Smooth muscle cell (in vitro differentiated cells): ENCODE results near the gene EXOC5. TPM values are rescaled to one million over a fixed set of nuclear protein-coding genes. Genes with fewer than 3 reads are reported as not detected.
"Not testable (repeated sequence)": the region's sequence is repeated elsewhere in the genome, so short reads cannot be mapped to it uniquely, and the experiment has no call there.

Experiments used
- DNase-seq: peaks from one replicate; lab custom pipeline; 2025; ENCODE audit not compliant: unreplicated experiment; lab: John Stamatoyannopoulos, UW
- H2AFZ ChIP-seq: fragments of 200-600 bp; sonication (generic); 2 replicates; pipeline ENCODE4 v1.6.0; 2016; ENCODE audit warnings: antibody characterized with exemption, low read depth, mild to moderate bottlenecking
- H3F3A ChIP-seq: fragments of 200-600 bp; sonication (generic); 2 replicates; pipeline ENCODE4 v1.6.0; 2017; ENCODE audit warnings: antibody characterized with exemption, low read depth
- H3K27ac ChIP-seq: fragments of 200-600 bp; sonication (generic); 2 replicates; pipeline ENCODE4 v1.5.1; 2016; ENCODE audit warnings: low read depth, mild to moderate bottlenecking
- H3K27me3 ChIP-seq: fragments of 200-600 bp; sonication (generic); 2 replicates; pipeline ENCODE4 v1.6.1; 2016; ENCODE audit warnings: low read depth, mild to moderate bottlenecking
- H3K36me3 ChIP-seq: fragments of 200-600 bp; sonication (generic); 2 replicates; pipeline ENCODE4 v1.5.1; 2016; ENCODE audit warnings: low read depth
- H3K4me1 ChIP-seq: fragments of 200-600 bp; sonication (generic); 2 replicates; pipeline ENCODE4 v1.5.1; 2016; ENCODE audit warnings: low read depth
- H3K4me2 ChIP-seq: fragments of 200-600 bp; sonication (generic); 2 replicates; pipeline ENCODE4 v1.6.0; 2016; ENCODE audit warnings: mild to moderate bottlenecking
- H3K4me3 ChIP-seq: fragments of 200-600 bp; sonication (generic); 2 replicates; pipeline ENCODE4 v1.5.1; 2016; ENCODE audit warnings: mild to moderate bottlenecking
- H3K79me2 ChIP-seq: fragments of 200-600 bp; sonication (generic); 2 replicates; pipeline ENCODE4 v1.6.0; 2016; ENCODE audit warnings: low read depth, mild to moderate bottlenecking
- H3K9ac ChIP-seq: fragments of 200-600 bp; sonication (generic); 2 replicates; pipeline ENCODE4 v1.6.0; 2016; ENCODE audit warnings: low read depth
- H3K9me3 ChIP-seq: fragments of 200-600 bp; sonication (generic); replicated peaks from 2 replicates; pipeline ENCODE4 v1.5.1; 2016; ENCODE audit warnings: low read depth
- H4K20me1 ChIP-seq: fragments of 200-600 bp; sonication (generic); 2 replicates; pipeline ENCODE4 v1.6.0; 2016; ENCODE audit warnings: low read depth
- CTCF ChIP-seq: fragments of 200-600 bp; sonication (generic); IDR thresholded peaks from 2 replicates; pipeline ENCODE4 v1.5.1; 2017; ENCODE audit warnings: borderline replicate concordance, mild to moderate bottlenecking, antibody characterized with exemption; ENCODE audit not compliant: insufficient read depth, poor library complexity, severe bottlenecking
- WGBS: methylation state at CpG from one replicate; pipeline ENCODE4 v1.1.7; 2016; ENCODE audit warnings: low lambda C conversion rate; 5-methylcytosine and 5-hydroxymethylcytosine counted together
- polyA plus RNA-seq: library from polyadenylated mRNA; unstranded; fragments of >200 nt; fragmentation: Nextera tagmentation; extraction: Ambion mirVana; gene quantifications from 2 replicates; pipeline ENCODE4 v1.2.1, GENCODE V29; 2016
- total RNA-seq: library from RNA; depleted of rRNA; stranded (reverse); fragments of >200 nt; gene quantifications from 2 replicates; pipeline ENCODE4 v1.2.3, GENCODE V29; 2014

EXOC5 gene
- total and polyA plus RNA-seq, 2 experiments from 2014 or later = 50.6 to 56.4 TPM

GRCh38 chr14:57259672-57260071, 9.0 kb downstream of the EXOC5 start:
- H3K4me3 ChIP-seq = no peak overlapping the region
- H3K27ac ChIP-seq = no peak overlapping the region
- peaks cover 93% of the 10 kb centered on the region for H3K79me2 ChIP-seq
- peaks cover 11% of the 10 kb centered on the region for H3K4me1 ChIP-seq
- H3K9ac ChIP-seq = no peak overlapping the region
- no peaks in the 10 kb centered on the region for H3K9me3 ChIP-seq
- H4K20me1 ChIP-seq = peaks cover 94% of the 10 kb centered on the region
- H3K27me3 ChIP-seq = no peaks in the 10 kb centered on the region
- no peaks in the 10 kb centered on the region for H3K36me3 ChIP-seq
- DNase-seq = no peak
- H2AFZ ChIP-seq = no peak overlapping the region
- TF ChIP-seq CTCF = no peak
- no peak overlapping the region for H3K4me2 ChIP-seq
- H3F3A ChIP-seq = no peaks in the 10 kb centered on the region
- 93% methylated on average over 1 of the region's 1 CpG for WGBS

GRCh38 chr14:57258221-57258620, 10.5 kb downstream of the EXOC5 start:
- H3K9ac ChIP-seq, H3K27me3 ChIP-seq, H3K27ac ChIP-seq, DNase-seq, H3K4me3 ChIP-seq, H3F3A ChIP-seq, H3K4me1 ChIP-seq, H3K4me2 ChIP-seq, H3K9me3 ChIP-seq, H3K36me3 ChIP-seq, H2AFZ ChIP-seq: not testable (repeated sequence)
- WGBS = 96% methylated on average over 2 of the region's 2 CpGs
- H3K79me2 ChIP-seq = peaks cover 97% of the 10 kb centered on the region
- H4K20me1 ChIP-seq = peaks cover 96% of the 10 kb centered on the region

- Histone ChIP-seq H3K4me1 (peaks cover 5% of the 10 kb centered on the region), H3K27ac (no peak overlapping the region), H3K27me3 (no peaks in the 10 kb centered on the region), H3K4me2 (no peak overlapping the region), H3K9ac (no peak overlapping the region), H4K20me1 (peaks cover 99% of the 10 kb centered on the region), H2AFZ (no peak overlapping the region), H3K36me3 (no peaks in the 10 kb centered on the region), H3K4me3 (no peak overlapping the region), H3K9me3 (no peaks in the 10 kb centered on the region), H3F3A (no peaks in the 10 kb centered on the region), H3K79me2 (peaks cover 99% of the 10 kb centered on the region)
- no peak for TF ChIP-seq CTCF
- DNase-seq = no peak
These were observed 13.8 kb downstream of the EXOC5 start for GRCh38 chr14:57254884-57255283.

- DNase-seq = no peak
These were observed 21.6 kb downstream of the EXOC5 start for GRCh38 chr14:57246933-57247657.

More at GRCh38 chr14:57246933-57247657, 21.6 kb downstream of the EXOC5 start:
- peaks cover 42% of the 10 kb centered on the region for H3K79me2 ChIP-seq
- 82% methylated on average over 2 of the region's 2 CpGs for WGBS
- H3K36me3 ChIP-seq = no peaks in the 10 kb centered on the region
- H3K9me3 ChIP-seq = no peaks in the 10 kb centered on the region
- no peak overlapping the region for H3K4me2 ChIP-seq
- peaks cover 5% of the 10 kb centered on the region for H3K4me1 ChIP-seq
- H3F3A ChIP-seq = no peaks in the 10 kb centered on the region
- no peaks in the 10 kb centered on the region for H3K27me3 ChIP-seq
- H4K20me1 ChIP-seq = peaks cover 64% of the 10 kb centered on the region
- TF ChIP-seq CTCF = no peak
- no peak overlapping the region for H3K4me3 ChIP-seq
- H2AFZ ChIP-seq = no peak overlapping the region
- H3K9ac ChIP-seq = no peak overlapping the region
- no peak overlapping the region for H3K27ac ChIP-seq
